Stimulated activated CD4-positive, alpha-beta T cell treated with anti-CD3 and anti-CD28 coated beads, Interleukin-4, amount 100 ng/mL, for 4 hours (primary cell): ENCODE results near the gene EPHA6.

ENCODE experiments used
- DNase-seq, 2 experiments: peaks; one replicate each; pipeline ENCODE4 v3.0.0-alpha.2; 2020

Gene EPHA6

GRCh38 chr3:97293596-97294131, 479.3 kb downstream of the EPHA6 start:
- DNase-seq: no peak

- no peak for DNase-seq
Observed at GRCh38 chr3:97297032-97297431, 482.6 kb downstream of the EPHA6 start.

GRCh38 chr3:97301114-97301513, 486.7 kb downstream of the EPHA6 start:
- no peak for DNase-seq

GRCh38 chr3:97306226-97306625, 491.8 kb downstream of the EPHA6 start:
- no peak for DNase-seq

GRCh38 chr3:97338375-97338774, 524.0 kb downstream of the EPHA6 start:
- DNase-seq: no peak

- DNase-seq: no peak
Observed at GRCh38 chr3:97340940-97341339, 526.5 kb downstream of the EPHA6 start.

- DNase-seq: no peak
Observed at GRCh38 chr3:97347780-97348179, 533.4 kb downstream of the EPHA6 start.

- DNase-seq: no peak
Observed at GRCh38 chr3:97350971-97351370, 536.6 kb downstream of the EPHA6 start.

- no peak for DNase-seq
Observed at GRCh38 chr3:97353176-97353575, 538.8 kb downstream of the EPHA6 start.

- DNase-seq: no peak
Observed at GRCh38 chr3:97359977-97360376, 545.6 kb downstream of the EPHA6 start.

- DNase-seq: no peak
Observed at GRCh38 chr3:97360804-97361203, 546.4 kb downstream of the EPHA6 start.

- DNase-seq: no peak
Observed at GRCh38 chr3:97384583-97384982, 570.2 kb downstream of the EPHA6 start.

- DNase-seq: no peak
Observed at GRCh38 chr3:97388774-97389173, 574.4 kb downstream of the EPHA6 start.

GRCh38 chr3:97389936-97390335, 575.5 kb downstream of the EPHA6 start:
- no peak for DNase-seq

- DNase-seq: no peak
Observed at GRCh38 chr3:97391167-97391566, 576.8 kb downstream of the EPHA6 start.

GRCh38 chr3:97409612-97410011, 595.2 kb downstream of the EPHA6 start:
- no peak for DNase-seq

GRCh38 chr3:97421565-97421964, 607.2 kb downstream of the EPHA6 start:
- DNase-seq: no peak

- no peak for DNase-seq
Observed at GRCh38 chr3:97425002-97425401, 610.6 kb downstream of the EPHA6 start.

GRCh38 chr3:97430601-97431000, 616.2 kb downstream of the EPHA6 start:
- DNase-seq: no peak

- no peak for DNase-seq
Observed at GRCh38 chr3:97432914-97433313, 618.5 kb downstream of the EPHA6 start.

- no peak for DNase-seq
Observed at GRCh38 chr3:97438131-97438530, 623.7 kb downstream of the EPHA6 start.

GRCh38 chr3:97439373-97439772, 625.0 kb downstream of the EPHA6 start:
- no peak for DNase-seq

GRCh38 chr3:97464035-97464434, 649.6 kb downstream of the EPHA6 start:
- no peak for DNase-seq

- no peak for DNase-seq
Observed at GRCh38 chr3:97470481-97470880, 656.1 kb downstream of the EPHA6 start.

GRCh38 chr3:97479740-97480139, 665.3 kb downstream of the EPHA6 start:
- DNase-seq: no peak
